HepG2 (cell line): ENCODE measurements around the gene SLC25A48. TPM values are rescaled to one million over a fixed set of nuclear protein-coding genes. Genes with fewer than 3 reads are reported as not detected.

Experiments
- ATAC-seq: fragments of 200-7000 bp; cut with Tn5 transposase; 3 replicates; pipeline ENCODE4 v1.9.1; 2020; ENCODE audit warnings: mild to moderate bottlenecking, moderate library complexity
- BruUV-seq: library from RNA; stranded (reverse); fragments of 400-500 nt; replicated peaks from 2 replicates; lab custom pipeline; 2021; lab: Mats Ljungman, UMichigan
- CTCF ChIA-PET: fragments of 300-600 bp; formaldehyde crosslinking; extraction: SDS; loops from one replicate; lab custom pipeline; 2021; ENCODE audit warnings: low total read pairs, inconsistent platforms, low intra/inter-chr PET ratio; lab: Yijun Ruan, JAX
- POLR2A ChIA-PET: fragments of 350-600 bp; sonication (Branson Sonifier 250); formaldehyde crosslinking; loops from one replicate; lab custom pipeline; 2020; ENCODE audit warnings: antibody characterized with exemption, inconsistent platforms; lab: Yijun Ruan, JAX
- DNase-seq: peaks from one replicate; pipeline ENCODE4 v3.0.0-alpha.2; 2015; ENCODE audit warnings: low spot score
- FAIRE-seq: peaks from 3 replicates; lab custom pipeline; 2011; peaks lifted over from hg19 to GRCh38; lab: Jason Lieb, UNC
- H2AFZ ChIP-seq: one replicate; pipeline ENCODE4 v1.6.1; 2011; ENCODE audit warnings: low read length, inconsistent platforms
- H3K27ac ChIP-seq: fragments of 300-600 bp; 3 replicates; pipeline ENCODE4 v1.8.0; 2011; ENCODE audit warnings: mixed run types, mild to moderate bottlenecking, mixed read lengths, low read length, inconsistent platforms; ENCODE audit not compliant: insufficient read depth; ENCODE audit errors: extremely low read length
- H3K27me3 ChIP-seq, 2 experiments: fragments of 200-600 bp in 1 of 2; 2 replicates in 1 of 2; 3 replicates in 1 of 2; pipeline versions ENCODE4 v1.6.0 to v1.8.0; 2011; ENCODE audit warnings: low read length in 2 of 2, mild to moderate bottlenecking in 2 of 2, moderate library complexity in 2 of 2, inconsistent platforms in 1 of 2; ENCODE audit not compliant: insufficient read depth in 2 of 2, control insufficient read depth in 1 of 2
- H3K36me3 ChIP-seq, 2 experiments: fragments of 200-600 bp in 1 of 2; replicated peaks in 1 of 2; 2 replicates in 1 of 2; 3 replicates in 1 of 2; pipeline versions ENCODE4 v1.5.1 to v1.8.0; 2011; ENCODE audit warnings: low read length in 2 of 2, inconsistent platforms in 1 of 2; ENCODE audit not compliant: insufficient read depth in 2 of 2, control insufficient read depth in 1 of 2
- H3K4me1 ChIP-seq: 2 replicates; pipeline ENCODE4 v1.5.1; 2012; ENCODE audit warnings: low read length, inconsistent platforms; ENCODE audit not compliant: insufficient read depth
- H3K4me2 ChIP-seq: 2 replicates; pipeline ENCODE4 v1.6.0; 2011; ENCODE audit warnings: low read depth, low read length, inconsistent platforms
- H3K4me3 ChIP-seq, 3 experiments: fragments of 200-600 bp in 1 of 3; sonication (generic), shearing (Covaris generic) in 1 of 3; replicated peaks in 1 of 3; 2 replicates each; pipeline ENCODE4 v1.5.1; 2011 to 2016; ENCODE audit warnings: low read length in 3 of 3, inconsistent platforms in 2 of 3, low read depth in 2 of 3, mild to moderate bottlenecking in 2 of 3, control low read depth in 1 of 3, mixed read lengths in 1 of 3; ENCODE audit not compliant: insufficient read depth in 1 of 3
- H3K79me2 ChIP-seq: one replicate; pipeline ENCODE4 v1.6.1; 2011; ENCODE audit warnings: low read length, inconsistent platforms; ENCODE audit not compliant: insufficient read depth
- H3K9ac ChIP-seq: 2 replicates; pipeline ENCODE4 v1.6.0; 2011; ENCODE audit warnings: mild to moderate bottlenecking, low read depth, low read length, inconsistent platforms; ENCODE audit not compliant: insufficient read depth
- H3K9me3 ChIP-seq: 2 replicates; pipeline ENCODE4 v1.5.1; 2012; ENCODE audit warnings: mild to moderate bottlenecking, low read length
- H4K20me1 ChIP-seq: 2 replicates; pipeline ENCODE4 v1.6.0; 2011; ENCODE audit warnings: inconsistent platforms, mild to moderate bottlenecking, low read length, moderate library complexity; ENCODE audit not compliant: insufficient read depth
- CEBPG ChIP-seq: IDR thresholded peaks from 2 replicates; pipeline ENCODE4 v1.6.1; 2016
- DNMT3B ChIP-seq: conservative IDR thresholded peaks from 2 replicates; pipeline ENCODE4 v1.6.1; 2016; ENCODE audit warnings: missing biosample characterization, control low read depth
- EHMT2 ChIP-seq: fragments of 200-600 bp; sonication (generic); IDR thresholded peaks from 2 replicates; pipeline ENCODE4 v1.7.0; 2017; ENCODE audit warnings: antibody characterized with exemption, low read depth, low read length, borderline replicate concordance
- EP300 ChIP-seq, 3 experiments: sonication (generic) in 1 of 3; formaldehyde crosslinking in 1 of 3; IDR thresholded peaks; 2 replicates each; pipeline versions ENCODE4 v1.5.1 to v1.6.1; 2011 to 2020; ENCODE audit warnings: low read depth in 2 of 3, low read length in 2 of 3, borderline replicate concordance in 1 of 3, improper control_type of control experiment in 1 of 3, mild to moderate bottlenecking in 1 of 3, missing genetic modification reagents in 1 of 3, moderate library complexity in 1 of 3
- MAFF ChIP-seq: IDR thresholded peaks from 2 replicates; pipeline ENCODE4 v1.6.1; 2011; ENCODE audit warnings: low read depth, low read length, improper control_type of control experiment
- PCBP1 ChIP-seq: fragments of 200-400 bp; formaldehyde crosslinking; IDR thresholded peaks from 2 replicates; pipeline ENCODE4 v1.6.1; 2017; ENCODE audit warnings: mild to moderate bottlenecking, low read depth, low read length, borderline replicate concordance
- POGZ ChIP-seq: sonication (generic); formaldehyde crosslinking; IDR thresholded peaks from 2 replicates; pipeline ENCODE4 v1.4.0; 2020; ENCODE audit warnings: mild to moderate bottlenecking, missing genetic modification reagents
- RFXAP ChIP-seq: sonication (generic); formaldehyde crosslinking; IDR thresholded peaks from 2 replicates; pipeline ENCODE4 v1.4.0; 2020; ENCODE audit warnings: missing genetic modification reagents, borderline replicate concordance
- SETDB1 ChIP-seq: sonication (generic); formaldehyde crosslinking; IDR thresholded peaks from 2 replicates; pipeline ENCODE4 v1.5.1; 2020; ENCODE audit warnings: missing genetic modification reagents, mild to moderate bottlenecking, borderline replicate concordance
- SMC3 ChIP-seq: IDR thresholded peaks from 2 replicates; pipeline ENCODE4 v1.6.1; 2011; ENCODE audit warnings: low read length, improper control_type of control experiment
- SP2 ChIP-seq: sonication (generic); formaldehyde crosslinking; IDR thresholded peaks from 2 replicates; pipeline ENCODE4 v1.5.1; 2020; ENCODE audit warnings: mild to moderate bottlenecking, missing genetic modification reagents
- STAT5B ChIP-seq: sonication (generic); formaldehyde crosslinking; IDR thresholded peaks from 2 replicates; pipeline ENCODE4 v1.4.0; 2020; ENCODE audit warnings: missing genetic modification reagents
- TBX2 ChIP-seq: sonication (generic); formaldehyde crosslinking; IDR thresholded peaks from 2 replicates; pipeline ENCODE4 v1.5.0; 2020; ENCODE audit warnings: missing genetic modification reagents, mild to moderate bottlenecking, borderline replicate concordance
- XRCC5 ChIP-seq: fragments of 200-400 bp; formaldehyde crosslinking; optimal IDR thresholded peaks from 2 replicates; pipeline ENCODE3; 2017; ENCODE audit warnings: mild to moderate bottlenecking, low read length
- ZNF274 ChIP-seq: sonication (generic); formaldehyde crosslinking; IDR thresholded peaks from 2 replicates; pipeline ENCODE4 v1.5.1; 2020; ENCODE audit warnings: mild to moderate bottlenecking, missing genetic modification reagents
- ZNF674 ChIP-seq: sonication (generic); formaldehyde crosslinking; IDR thresholded peaks from 2 replicates; pipeline ENCODE4 v1.5.0; 2020; ENCODE audit warnings: low read depth, mild to moderate bottlenecking, missing genetic modification reagents
- WGBS: methylation state at CpG from one replicate; pipeline ENCODE4 v1.1.6; 2017; ENCODE audit warnings: low lambda C conversion rate; 5-methylcytosine and 5-hydroxymethylcytosine counted together
- in situ Hi-C: cut with HindIII; loops from 2 replicates; pipeline ENCODE4 v1.10.0; 2017; ENCODE audit warnings: low pct_unique_long_range_greater_than_20kb; ENCODE audit not compliant: extremely low pct_ligation_motif_present
- intact Hi-C: fragments of 100-400 bp; cut with micrococcal nuclease; formaldehyde crosslinking; loops from one replicate; pipeline ENCODE4 v1.10.0; 2022; ENCODE audit not compliant: unreplicated experiment
- polyA plus RNA-seq, 8 experiments: library from polyadenylated mRNA; depleted of rRNA in 3 of 8; stranded (reverse) in 7 of 8; unstranded in 1 of 8; fragments of >200 nt; fragmentation: Illumina TruSeq in 4 of 8; extraction: Trizol in 4 of 8; gene quantifications; 2 replicates each; pipeline versions ENCODE4 v1.2.1 to v1.2.3, GENCODE V29; 2011 to 2016; ENCODE audit warnings: low read depth in 4 of 8, missing spikeins in 1 of 8, mixed read lengths in 1 of 8; ENCODE audit not compliant: insufficient read depth in 1 of 8
- total RNA-seq, 5 experiments: library from RNA; depleted of rRNA; stranded (reverse); fragments of >200 nt; fragmentation: Illumina TruSeq; extraction: Trizol; gene quantifications; 2 replicates each; pipeline ENCODE4 v1.2.3, GENCODE V29; 2016; ENCODE audit warnings: low read depth in 1 of 5
- TF ChIP-seq, protein P1 (sequence below): sonication (generic); formaldehyde crosslinking; IDR thresholded peaks from 2 replicates; pipeline ENCODE4 v1.4.0; 2020; ENCODE audit warnings: missing genetic modification reagents
- TF ChIP-seq, protein P2 (sequence below), 2 experiments: sonication (generic) in 1 of 2; formaldehyde crosslinking in 1 of 2; IDR thresholded peaks; 2 replicates each; pipeline versions ENCODE4 v1.6.1 to v1.9.0; 2014 to 2022; ENCODE audit warnings: antibody characterized with exemption in 1 of 2, borderline replicate concordance in 1 of 2, inconsistent platforms in 1 of 2, low read depth in 1 of 2, missing genetic modification reagents in 1 of 2

Gene SLC25A48
- total and polyA plus RNA-seq, 2 of the 13 experiments (the other 11 are each of a cell fraction or from before 2014, with no cell fraction given) = 0.17 to 4.5 TPM

DNA sequence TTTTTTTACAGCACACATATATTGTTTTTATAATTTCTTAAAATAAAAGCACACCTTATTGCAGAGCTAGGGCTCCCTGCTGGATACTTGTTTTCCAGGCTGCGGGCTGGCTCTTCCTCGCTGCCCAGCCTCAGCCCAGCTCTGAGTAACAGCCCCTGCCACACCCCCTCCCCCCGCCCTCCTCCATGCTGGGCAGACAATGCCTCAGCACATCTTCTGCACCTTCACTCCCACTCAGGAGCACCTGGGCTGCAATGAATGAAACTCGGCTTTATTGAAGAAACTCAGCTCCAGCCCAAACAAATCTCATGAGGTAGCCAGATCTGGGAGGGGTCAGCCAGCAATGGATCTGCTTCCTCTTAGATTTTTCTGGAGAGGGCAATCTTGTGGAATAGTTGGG, 51.7 kb downstream of the SLC25A48 start:
- WGBS = 20% methylated on average over 4 of the region's 4 CpGs
- in situ Hi-C loops (loop anchor here (5.0 kb wide), 2 partner anchors 196 to 326 kb away; no protein-coding TSS in a partner anchor), intact Hi-C loops (loop anchor here (2.0 kb wide), 3 partner anchors 45 to 539 kb away; no protein-coding TSS in a partner anchor)
- FAIRE-seq (no peak), DNase-seq (no peak), ATAC-seq (no peak)
- BruUV-seq = no TSS peak
- no peaks in the 10 kb centered on the region for H3K79me2 ChIP-seq
- no peaks in the 10 kb centered on the region for H3K9me3 ChIP-seq
- no peak overlapping the region for H3K9ac ChIP-seq
- H3K36me3 ChIP-seq = no peaks in the 10 kb centered on the region
- H3K4me2 ChIP-seq = no peak overlapping the region
- H3K27ac ChIP-seq = no peak overlapping the region
- ChIA-PET POLR2A (no interaction called here), CTCF (interaction anchor here (3.1 kb wide), 1 partner anchor 326 kb away, joined by 19 read pairs; no protein-coding TSS in a partner anchor)
- peaks cover 0 to 5% of the 10 kb centered on the region in 2 experiments; a peak in 2 of 5 replicates for H3K27me3 ChIP-seq
- peaks cover 10% of the 10 kb centered on the region for H3K4me1 ChIP-seq
- no peaks in the 10 kb centered on the region for H4K20me1 ChIP-seq
- no peak overlapping the region for H3K4me3 ChIP-seq
- H2AFZ ChIP-seq = no peak overlapping the region
- TF ChIP-seq RFXAP (CRISPR knock-in tag) = no peak
- TF ChIP-seq PCBP1 = no peak
- no peak for TF ChIP-seq SETDB1
- TF ChIP-seq MAFF = no peak
- TF ChIP-seq, protein P1, sequence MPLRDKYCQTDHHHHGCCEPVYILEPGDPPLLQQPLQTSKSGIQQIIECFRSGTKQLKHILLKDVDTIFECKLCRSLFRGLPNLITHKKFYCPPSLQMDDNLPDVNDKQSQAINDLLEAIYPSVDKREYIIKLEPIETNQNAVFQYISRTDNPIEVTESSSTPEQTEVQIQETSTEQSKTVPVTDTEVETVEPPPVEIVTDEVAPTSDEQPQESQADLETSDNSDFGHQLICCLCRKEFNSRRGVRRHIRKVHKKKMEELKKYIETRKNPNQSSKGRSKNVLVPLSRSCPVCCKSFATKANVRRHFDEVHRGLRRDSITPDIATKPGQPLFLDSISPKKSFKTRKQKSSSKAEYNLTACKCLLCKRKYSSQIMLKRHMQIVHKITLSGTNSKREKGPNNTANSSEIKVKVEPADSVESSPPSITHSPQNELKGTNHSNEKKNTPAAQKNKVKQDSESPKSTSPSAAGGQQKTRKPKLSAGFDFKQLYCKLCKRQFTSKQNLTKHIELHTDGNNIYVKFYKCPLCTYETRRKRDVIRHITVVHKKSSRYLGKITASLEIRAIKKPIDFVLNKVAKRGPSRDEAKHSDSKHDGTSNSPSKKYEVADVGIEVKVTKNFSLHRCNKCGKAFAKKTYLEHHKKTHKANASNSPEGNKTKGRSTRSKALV (CRISPR knock-in tag) = no peak
- no peak for TF ChIP-seq ZNF274 (CRISPR knock-in tag)
- no peak for TF ChIP-seq SMC3
- no peak for TF ChIP-seq STAT5B
- no peak for TF ChIP-seq TBX2 (CRISPR knock-in tag)
- no peak for TF ChIP-seq XRCC5
- no peak for TF ChIP-seq CEBPG (CRISPR knock-in tag)
- TF ChIP-seq EP300 (IDR thresholded peaks at IDR 0.05; ENCODE audit: low read depth in 2 of 2, low read length in 2 of 2) = no peak
- TF ChIP-seq EP300 (CRISPR knock-in tag; IDR thresholded peaks at IDR 0.05; ENCODE audit: borderline replicate concordance) = no peak
- TF ChIP-seq SP2 (CRISPR knock-in tag) = no peak
- no peak for TF ChIP-seq POGZ (CRISPR knock-in tag)
- TF ChIP-seq EHMT2 = no peak
- TF ChIP-seq, protein P2, sequence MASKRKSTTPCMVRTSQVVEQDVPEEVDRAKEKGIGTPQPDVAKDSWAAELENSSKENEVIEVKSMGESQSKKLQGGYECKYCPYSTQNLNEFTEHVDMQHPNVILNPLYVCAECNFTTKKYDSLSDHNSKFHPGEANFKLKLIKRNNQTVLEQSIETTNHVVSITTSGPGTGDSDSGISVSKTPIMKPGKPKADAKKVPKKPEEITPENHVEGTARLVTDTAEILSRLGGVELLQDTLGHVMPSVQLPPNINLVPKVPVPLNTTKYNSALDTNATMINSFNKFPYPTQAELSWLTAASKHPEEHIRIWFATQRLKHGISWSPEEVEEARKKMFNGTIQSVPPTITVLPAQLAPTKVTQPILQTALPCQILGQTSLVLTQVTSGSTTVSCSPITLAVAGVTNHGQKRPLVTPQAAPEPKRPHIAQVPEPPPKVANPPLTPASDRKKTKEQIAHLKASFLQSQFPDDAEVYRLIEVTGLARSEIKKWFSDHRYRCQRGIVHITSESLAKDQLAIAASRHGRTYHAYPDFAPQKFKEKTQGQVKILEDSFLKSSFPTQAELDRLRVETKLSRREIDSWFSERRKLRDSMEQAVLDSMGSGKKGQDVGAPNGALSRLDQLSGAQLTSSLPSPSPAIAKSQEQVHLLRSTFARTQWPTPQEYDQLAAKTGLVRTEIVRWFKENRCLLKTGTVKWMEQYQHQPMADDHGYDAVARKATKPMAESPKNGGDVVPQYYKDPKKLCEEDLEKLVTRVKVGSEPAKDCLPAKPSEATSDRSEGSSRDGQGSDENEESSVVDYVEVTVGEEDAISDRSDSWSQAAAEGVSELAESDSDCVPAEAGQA (IDR thresholded peaks at IDR 0.05; ENCODE audit: low read depth) = no peak
- TF ChIP-seq, protein P2 (CRISPR knock-in tag; IDR thresholded peaks at IDR 0.05; ENCODE audit: borderline replicate concordance) = no peak
- TF ChIP-seq DNMT3B (CRISPR knock-in tag) = no peak
- no peak for TF ChIP-seq ZNF674
